HS-5 (cell line): ENCODE measurements around the gene KCNA10.
"Not testable (repeated sequence)": the region's sequence is repeated elsewhere in the genome, so short reads cannot be mapped to it uniquely, and the experiment has no call there.

Experiments
- DNase-seq: peaks from one replicate; pipeline ENCODE4 v3.0.0-alpha.2; 2012; ENCODE audit warnings: low read depth

The KCNA10 gene

DNA sequence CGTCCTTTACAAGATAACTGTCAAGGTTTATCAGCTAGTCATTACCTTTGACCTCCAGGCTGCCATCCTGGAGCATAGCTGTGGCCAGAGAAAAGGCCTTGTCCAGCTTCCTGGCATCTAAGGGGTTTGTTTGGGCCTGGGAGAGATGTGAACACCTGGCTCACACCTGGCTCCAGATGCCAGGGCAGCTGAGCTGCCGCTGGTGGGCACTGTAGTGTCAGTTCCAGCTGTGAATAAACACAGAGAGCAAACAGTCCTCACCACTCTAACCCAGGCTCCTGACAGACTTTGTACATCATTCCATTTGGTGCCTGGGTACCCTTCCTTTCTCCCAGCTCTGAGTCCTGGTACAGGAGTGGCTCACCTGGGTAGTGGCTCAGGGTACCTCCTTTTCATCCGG is 14.3 kb upstream of the KCNA10 start:
- DNase-seq, result no peak

DNA sequence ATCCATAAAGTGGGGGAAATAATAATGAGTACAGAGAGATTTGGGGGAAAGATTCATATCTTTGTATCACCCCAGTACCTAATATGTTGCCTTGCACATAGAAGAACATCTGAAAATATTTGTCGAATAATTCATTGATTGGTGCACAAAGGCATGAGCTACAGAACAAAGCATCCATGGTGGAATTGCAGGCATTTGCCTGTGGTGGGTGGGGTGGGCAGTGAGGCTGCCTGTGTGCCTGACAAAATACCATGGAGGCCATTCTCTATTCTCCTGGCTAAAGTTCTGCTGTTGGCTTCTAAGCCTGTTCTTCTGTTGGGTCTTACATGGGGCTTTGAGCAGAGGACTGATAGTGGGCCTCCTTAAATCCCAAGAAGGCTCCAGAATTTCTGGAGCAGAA is 10.0 kb upstream of the KCNA10 start:
- DNase-seq, result no peak

DNA sequence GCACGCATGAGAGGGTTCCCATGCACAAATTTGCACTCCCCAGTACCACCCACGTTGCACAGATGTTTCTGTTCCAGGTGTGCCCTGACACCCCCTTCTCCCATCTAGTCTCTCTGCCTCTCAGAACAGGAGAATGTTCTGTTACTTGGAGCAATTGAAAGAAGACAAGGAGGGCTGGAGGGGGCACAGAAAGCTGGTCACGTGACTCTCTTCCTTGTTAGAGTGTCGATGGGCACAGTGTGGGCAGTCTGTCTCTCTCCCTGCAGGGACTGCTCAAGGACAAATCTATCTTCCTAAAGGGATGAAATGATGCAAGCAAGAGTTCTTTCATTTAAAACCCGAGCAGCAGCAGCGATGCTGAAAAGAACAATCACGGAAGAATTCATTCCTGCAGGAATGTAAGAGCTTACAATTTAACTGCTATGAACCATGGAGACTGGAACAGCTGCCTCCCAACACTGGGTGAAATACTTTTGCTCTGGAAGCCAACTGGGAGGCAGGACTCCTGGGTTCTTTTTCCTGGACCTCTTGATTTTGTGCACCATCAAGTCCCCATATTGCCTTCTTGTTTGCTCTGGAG is 7.3 kb upstream of the KCNA10 start:
- DNase-seq, result no peak

DNA sequence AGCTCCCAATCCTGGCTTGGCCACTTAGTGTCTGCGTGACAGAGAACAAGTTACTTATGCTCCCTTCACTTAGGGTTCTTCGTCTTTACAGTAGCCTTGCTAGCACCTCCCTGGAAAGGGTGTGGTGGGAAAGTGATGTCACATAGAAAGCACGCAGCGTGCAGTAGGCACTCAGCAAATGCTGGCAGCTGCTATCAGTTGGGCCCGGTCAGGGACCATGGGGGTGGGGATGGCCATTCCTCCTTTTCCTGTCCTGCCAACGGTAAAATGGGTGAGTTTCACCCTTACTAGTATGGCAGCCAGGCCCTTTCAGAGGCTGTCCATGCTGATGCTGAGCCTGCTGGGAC is 6.2 kb upstream of the KCNA10 start:
- DNase-seq, result peak; percentile 1

DNA sequence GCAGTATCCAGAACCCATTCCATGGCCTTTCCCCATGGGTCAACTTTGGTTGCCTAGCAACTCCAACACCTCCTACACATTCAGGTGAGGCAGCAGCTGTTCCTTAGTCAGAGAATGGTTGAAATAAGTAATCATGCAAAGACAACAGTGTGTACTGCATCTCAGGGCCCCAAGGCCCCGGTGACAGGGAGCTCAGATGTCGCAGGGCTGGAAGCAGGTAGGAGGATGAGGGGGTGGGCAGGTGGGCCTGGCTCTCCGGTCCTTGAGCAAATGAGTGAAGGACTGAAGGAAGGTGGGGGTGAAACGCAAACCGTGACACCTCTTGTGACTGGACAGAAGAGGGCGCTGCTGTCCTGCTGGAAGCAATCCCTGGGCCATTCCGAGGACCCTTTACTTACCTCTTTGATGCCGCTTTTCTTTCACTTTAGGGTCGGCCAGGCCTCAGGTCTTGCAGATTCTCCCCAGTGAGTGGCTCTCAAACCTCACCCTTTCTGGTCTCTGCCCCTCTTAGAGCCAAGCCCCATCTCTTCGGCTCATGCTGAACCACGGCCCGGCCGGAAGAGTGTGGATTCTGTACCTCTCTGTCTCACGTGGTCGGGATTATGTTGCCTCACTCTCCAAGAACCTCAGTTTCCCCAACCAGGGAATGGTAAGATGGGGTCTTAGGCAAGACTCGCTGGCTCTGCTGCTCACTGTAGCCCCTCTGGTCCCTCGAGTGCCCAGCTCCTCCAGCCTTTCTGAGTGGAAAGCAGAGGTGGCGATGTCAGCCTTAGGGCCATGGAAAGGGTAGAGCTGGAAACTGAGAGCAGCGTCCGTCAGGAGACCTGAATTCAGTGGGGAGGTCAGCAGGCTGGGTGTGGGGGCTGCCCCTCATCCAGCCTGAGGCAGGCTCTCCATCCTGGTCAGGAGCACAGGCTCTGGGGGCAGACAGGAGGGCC is 5.6 kb upstream of the KCNA10 start:
- no peak for DNase-seq

DNA sequence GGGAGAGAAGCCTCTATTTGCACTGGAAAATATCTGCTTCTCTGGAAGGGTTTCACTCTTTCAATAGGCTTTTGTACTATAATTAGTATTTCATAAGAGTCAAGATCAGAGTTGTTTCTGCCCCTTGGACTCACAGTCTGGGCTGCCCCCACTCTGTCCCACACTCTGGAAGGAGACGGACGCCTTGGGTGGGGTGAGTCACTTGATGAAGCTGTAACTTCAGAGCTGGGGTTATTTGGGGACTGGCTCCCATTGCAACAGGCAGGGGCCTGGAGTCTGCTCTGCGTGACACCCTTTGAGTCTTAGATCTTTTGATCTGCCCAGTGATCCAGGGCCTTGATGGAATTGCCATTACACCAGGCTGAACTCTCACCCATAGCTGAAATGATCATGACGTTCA is 4.0 kb upstream of the KCNA10 start:
- DNase-seq, result no peak

DNA sequence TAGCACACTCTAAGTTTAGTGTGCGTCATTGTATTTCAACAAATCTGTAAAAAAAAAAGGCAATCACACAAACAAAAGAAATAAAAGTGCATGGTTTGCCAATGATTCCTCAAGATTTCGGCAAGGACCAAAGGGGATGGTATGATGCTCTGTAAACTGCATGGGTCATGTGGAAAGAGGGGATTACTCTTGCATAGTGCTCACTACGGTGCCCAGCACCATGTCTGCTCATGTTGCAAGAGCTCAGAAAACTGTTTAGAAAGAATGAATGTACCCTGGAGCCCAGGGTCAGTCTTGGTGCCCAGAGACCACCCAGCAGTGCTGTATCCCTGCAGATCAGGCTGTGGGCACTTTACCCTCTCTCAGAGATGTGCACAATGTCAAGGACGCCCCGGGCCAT is 3.6 kb upstream of the KCNA10 start:
- DNase-seq, result no peak

DNA sequence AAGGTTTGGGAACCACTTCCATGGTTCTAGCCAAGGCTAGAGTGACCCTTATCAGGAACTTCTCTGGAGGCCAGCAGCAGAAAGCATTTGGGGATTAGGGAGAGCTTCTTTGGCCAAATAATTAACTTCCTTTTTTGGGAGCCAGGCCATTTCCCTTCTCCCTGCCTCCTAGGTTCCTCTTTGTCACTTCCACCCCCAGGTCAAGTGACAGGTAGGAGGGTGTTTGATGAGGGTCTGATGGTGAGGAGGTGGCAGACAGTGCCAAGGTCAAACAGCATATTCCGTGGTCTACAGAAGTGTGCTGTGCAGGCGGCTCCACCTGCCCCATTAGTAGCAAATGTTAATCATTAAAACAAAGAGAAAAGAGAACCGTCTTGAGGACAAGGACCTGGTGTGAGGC is 1.9 kb upstream of the KCNA10 start:
- no peak for DNase-seq

DNA sequence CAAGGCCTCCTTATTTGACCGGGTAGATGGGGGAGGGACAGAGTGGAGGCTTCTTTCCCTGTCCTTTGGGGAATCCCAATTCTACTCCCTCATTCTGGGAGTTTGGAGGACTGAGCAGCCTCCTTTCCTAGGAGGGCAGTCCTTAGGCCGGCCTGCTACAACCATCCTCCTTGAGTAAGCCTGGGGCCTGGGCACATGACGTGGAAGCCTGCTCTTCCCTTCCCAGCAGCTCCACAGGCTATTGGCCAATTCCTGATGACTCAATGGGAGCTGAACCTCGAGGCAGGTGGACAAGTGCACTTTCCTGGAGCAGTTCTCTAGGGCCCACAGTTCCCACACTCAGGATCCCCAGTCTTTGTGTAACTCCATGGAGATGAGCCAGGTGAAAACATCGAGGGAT is 3.1 kb downstream of the KCNA10 start:
- DNase-seq, result no peak

DNA sequence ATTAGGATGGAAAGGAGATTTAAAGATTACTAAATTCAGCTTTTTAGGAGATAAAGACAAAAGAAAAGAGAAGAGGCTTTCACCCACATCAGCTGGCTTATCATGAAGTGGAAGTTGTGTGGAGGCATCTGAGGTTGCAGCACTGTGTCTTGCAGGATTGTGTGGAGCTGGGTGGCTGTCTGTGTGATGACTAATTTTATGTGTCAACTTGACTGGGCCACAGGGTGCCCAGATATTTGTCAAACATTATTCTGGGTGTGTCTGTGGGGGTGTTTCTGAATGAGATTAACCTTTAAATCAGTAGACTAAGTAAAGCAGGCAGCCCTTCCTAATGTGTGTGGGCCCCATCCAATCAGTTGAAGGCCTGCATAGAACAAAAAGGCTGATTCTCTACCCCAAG is 3.9 kb downstream of the KCNA10 start:
- no peak for DNase-seq

DNA sequence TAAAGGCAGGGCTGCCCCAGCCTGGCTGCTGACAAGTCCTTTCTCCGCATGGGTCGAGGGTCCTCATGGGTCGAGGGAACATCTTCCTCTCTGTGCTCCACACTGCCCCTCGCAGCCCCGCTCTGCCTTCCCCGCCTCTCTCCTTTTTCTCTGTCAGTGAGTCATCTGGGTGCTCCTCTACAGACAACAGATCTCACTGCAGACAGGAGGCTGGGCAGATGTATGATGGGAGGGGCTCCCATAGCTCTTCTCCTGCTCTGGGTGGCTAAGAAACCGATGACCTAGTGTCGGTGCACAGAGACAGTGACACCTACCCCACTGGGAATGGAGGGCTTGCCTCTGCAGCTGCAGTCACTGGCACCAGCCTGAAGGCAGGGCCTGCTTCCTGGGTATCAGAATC is 5.5 kb downstream of the KCNA10 start:
- no peak for DNase-seq

DNA sequence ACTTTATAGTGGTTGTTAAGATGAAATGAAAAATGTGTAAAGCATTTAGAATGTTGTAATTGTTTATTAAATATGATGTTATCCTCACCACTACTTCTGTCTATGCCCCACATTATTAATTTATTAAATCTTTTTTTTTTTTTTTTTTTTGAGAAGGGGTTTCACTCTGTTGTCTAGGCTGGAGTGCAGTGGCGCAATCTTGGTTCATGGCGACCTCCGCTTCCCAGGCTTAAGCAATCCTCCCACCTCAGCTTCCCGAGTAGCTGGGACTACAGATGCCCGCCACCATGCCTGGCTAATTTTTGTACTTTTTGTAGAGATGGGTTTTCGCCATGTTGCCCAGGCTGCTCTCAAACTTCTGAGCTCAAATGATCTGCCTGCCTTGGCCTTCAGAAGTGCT is 7.5 kb downstream of the KCNA10 start:
- no peak for DNase-seq

DNA sequence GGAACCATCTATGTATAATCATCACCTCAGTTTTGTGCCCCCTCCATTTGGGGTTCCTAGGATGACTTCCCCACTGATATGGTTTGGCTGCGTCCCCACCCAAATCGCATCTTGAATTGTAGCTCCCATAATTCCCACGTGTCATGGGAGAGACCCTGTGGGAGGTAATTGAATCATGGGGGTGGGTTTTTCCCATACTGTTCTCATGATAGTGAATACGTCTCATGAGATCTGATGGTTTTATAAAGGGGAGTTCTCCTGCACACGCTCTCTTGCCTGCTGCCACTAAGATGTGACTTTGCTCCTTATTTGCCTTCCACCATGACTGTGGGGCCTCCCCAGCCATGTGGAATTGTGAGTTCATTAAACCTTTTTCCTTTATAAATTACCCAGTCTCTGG is 8.1 kb downstream of the KCNA10 start:
- DNase-seq, result not testable (repeated sequence)

DNA sequence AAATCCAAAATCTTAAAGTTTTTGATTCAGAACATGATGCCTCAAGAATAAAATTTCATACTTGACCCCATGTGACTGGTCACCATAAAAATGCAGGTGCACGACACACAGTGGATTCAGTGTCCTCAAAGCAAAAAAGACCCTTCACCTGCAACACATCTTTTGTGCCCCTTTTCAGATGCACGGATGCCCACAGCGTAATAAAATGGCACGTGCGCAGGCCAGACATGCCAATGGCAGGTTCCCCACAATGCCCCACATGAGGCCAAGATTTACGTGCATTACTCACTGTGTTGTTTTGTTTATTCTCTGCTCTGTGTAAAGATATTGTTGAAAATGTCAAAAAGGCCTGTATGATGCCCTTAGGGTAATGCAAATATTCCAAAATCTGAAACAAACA is 9.3 kb downstream of the KCNA10 start:
- DNase-seq, result no peak

DNA sequence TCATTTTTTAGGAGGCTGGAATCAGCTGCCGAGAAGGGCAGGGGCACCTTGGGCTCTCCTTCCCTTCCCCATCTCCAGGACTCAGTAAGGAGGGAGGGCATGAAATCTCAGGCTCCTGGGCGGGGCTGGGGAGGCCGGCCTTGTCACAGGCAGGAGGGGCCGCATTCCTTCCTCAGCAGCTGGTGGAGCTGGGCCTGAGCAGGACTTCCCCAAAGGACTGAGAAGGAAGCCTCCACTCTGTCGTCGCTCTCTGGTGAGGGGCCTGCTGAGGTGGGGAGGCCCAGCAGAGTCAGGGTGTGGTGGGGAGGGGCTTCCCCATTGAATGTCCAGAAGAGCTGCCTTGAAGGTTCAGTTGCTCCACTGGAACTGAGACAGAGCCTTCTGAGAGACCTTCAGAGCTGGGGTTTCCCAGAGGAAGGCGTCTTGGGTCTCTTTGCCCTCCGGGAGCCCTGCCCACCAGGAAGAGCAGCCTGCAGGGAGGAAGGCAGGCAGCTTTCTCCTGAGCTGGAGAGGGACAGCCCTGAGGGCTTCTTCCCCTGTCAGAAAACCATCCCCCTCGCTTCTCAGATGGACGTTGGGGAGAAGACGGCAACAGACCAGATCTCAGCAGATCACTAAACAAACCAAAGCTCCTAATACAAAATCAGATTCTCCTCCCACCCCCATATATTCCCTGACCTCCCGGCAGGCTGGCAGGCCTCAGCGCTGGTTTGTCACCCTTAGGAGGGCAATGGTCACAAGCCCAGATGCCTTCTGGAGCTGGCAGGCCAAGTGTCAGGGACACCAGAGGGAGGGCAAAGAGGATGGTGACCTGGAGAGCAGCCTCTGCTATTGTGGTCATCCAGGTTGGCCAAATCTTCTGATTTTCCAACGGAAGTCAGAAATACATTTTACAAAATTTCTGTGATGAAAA is 10.7 kb downstream of the KCNA10 start:
- no peak for DNase-seq

DNA sequence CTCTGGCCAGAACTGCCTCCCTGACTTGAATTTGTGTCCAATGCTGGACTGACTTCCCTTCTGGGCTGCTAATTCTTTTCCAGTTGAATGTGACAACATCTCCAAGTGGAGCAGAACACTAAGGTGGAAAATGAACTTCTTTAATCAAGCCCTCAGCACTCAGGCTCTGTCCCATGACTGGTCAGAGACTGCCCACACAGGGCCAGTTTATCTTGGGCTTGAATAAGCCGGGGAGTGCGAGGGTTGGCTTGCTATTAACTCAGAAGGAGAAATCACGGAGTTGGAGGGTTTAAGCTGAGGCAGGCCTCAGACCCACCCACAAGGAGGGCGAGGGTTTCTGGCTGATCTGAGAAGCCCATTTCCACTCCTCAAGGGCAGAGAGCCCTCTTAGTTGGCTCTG is 12.4 kb downstream of the KCNA10 start:
- no peak for DNase-seq

DNA sequence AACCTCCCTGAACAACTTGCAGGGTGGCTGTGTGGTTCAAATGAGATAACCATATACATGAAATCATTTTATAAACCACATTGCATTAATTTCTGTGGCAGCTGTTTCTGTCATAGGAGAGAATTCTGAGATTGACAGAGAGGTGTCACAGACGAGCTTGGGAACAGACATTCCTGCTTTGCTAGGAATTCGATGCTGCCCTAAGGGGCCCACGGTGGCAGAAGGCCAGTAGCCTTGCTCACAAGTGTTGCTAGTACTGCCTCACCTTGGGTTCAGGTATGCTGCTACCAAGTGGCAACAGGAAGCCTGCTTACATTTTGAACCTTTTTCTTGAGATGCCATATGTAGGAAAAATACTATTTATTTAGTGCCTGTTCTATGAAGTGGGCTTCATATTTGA is 13.4 kb downstream of the KCNA10 start:
- no peak for DNase-seq

DNA sequence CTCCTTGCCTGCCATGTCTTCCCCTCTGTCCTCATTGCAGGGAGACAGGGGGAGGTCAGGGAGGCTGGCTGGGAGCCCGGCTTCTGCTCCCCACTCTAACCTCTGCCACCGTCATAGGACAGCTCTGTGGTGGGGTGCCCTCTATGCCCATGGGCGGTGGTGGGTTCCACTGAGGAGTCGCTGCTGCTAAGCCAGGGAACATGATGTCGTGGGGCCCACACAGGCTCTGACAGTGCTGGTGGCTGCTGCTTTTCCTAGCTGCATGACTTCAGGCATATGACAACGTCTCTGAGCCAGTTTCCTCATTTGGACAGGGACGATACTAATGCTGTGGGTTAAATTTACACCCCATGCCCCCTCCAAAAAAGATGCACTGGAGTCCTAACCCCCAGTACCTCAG is 14.7 kb downstream of the KCNA10 start:
- no peak for DNase-seq

DNA sequence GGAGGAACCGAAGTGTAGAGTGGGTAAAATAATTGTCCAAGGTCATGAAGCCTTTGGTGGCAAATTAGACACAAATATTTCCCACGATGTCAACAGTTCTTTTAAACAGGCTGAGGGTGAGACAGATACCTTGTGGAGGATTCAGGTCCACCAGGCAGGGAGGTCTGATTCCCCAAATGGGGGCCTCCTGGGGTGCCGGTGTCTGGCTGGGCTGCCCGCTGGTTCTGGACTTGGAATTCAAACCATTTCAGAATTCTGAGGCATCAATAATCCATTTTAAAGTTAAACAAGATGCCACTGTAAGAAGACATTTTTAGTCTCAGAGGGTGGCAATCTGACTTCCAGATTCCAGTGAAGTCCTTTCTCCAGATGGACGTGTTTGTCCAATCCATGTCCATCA is 15.5 kb downstream of the KCNA10 start:
- no peak for DNase-seq

DNA sequence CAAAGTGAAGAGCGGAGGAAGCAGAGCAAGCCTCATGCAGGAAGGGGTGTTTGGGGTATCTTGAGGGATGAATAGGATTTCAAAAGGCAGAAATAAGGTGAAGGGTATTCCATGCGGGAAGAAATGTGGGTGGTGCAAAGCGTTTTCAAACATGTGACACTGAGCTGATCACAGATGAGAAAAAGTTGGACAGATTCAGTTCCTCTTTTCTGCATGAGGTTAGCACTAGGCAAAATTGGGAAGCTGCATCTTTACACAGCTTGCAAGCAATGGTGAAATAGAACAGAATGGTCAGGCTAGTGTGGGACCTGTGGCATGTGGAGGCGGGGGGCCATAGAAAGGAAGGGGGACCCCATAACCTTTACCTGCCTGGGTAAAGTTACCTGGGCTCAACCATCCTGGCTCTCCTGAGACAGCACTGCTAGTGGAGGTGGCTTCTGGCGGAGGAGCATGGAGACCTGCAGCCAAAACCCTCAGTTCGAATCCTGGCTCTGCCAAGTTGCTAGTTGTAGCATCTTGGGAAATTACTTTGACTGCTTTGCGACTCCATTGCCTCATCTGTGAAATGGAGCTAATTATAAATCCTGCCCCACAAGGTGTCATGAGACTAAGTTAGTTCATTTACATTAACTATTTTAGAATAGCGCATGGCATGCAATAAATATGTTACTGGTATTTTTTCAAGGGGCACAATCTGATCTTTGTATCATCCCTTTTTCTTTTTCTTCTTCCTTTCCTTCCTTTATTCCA is 16.4 kb downstream of the KCNA10 start:
- no peak for DNase-seq

DNA sequence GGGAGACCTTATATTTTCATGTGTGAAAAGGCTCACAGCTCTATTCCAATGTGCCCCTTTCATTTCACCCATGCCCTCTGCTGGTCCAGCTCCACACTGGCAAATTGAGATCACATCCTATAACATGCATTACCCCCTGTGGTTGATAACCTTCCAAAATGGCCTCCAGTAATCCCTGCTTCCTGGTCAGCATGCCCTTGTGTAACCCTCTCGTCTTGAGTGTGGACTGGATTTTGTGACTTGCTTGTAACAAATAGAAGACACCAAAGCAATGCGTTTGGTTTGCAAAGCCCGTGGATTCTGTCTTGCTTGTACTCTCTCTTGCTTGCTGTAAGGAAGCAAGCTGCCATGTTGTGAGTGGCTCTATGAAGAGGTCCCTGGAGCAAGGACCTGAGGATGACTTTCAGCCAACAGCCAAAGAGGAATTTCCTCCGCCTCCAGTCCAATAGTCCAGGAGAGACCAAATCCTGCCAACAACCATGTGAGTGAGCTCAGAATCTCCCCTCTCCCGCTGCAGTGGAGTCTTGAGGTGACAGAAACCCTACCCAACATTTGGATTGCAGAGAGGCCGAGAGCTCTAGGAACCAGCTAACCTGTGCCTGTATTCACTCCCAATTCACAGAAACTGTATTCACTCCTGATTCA is 17.4 kb downstream of the KCNA10 start:
- no peak for DNase-seq

DNA sequence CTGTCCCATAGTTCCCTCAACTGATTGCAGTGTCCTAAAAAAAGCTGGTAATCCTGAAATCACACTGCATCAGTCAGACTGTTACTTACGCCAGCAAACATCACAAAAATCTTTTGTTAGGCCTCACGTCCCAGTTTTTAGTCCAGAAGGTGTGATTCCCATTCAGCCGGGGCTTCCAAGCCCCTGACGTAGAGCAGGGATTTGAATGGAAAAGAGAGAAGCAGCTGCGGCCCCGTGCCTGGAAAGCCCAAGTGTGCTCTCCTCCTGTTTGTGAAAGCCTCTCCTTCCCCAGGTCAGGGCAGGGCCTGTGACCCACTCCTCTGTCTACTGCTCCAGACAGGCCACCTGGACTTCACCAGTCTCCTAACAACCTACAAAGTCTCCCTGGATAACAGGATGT is 20.7 kb downstream of the KCNA10 start:
- no peak for DNase-seq
